ENCODE results near the gene A1CF.
"Not testable (repeated sequence)": the region's sequence is repeated elsewhere in the genome, so short reads cannot be mapped to it uniquely, and the experiment has no call there.

The A1CF gene

DNA sequence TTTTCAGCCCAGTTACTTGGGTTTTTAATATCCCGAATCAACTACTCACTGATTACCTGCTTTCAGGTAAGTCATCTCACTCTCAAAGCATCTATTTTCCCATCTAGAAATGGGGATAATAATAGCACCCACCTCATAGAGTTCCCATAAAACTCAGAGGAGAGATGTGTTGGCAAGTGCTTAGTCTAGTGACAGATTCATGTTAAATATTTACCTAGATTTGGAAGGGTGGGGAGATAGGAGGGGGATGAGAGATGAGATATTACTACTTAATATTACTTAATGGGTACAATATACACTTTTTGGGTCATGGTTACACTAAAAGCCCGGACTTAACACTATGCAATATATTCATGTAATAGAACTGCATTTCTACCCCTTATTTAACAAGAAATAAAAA lies 7.0 kb upstream of the A1CF start:
- TF ChIP-seq CTCF (IDR thresholded peaks at IDR 0.05; ENCODE audit: low read depth, low read length, missing control alignments), result no peak
- no peak overlapping the region for H3K4me3 ChIP-seq (ENCODE audit: low read depth, low read length)
- no peak for DNase-seq (ENCODE audit: low read depth)

DNA sequence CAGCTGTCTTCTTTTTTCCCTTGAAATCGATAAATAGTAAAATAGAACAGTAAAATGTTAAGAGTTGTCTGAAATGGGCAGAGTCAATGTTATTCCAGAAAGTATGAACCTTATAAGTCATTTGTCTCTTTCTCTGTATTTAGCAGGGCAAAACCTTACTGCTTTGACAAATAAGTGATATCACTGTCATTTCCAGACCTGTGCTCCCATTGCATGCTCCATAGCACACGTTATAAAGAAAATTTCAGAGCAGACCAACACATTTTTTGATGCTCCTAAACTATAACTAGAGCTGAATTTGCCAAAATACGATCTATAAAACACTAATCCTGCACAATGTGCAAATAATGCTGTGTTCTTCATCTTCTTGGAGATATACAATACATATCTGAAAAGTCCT lies 1.1 kb downstream of the A1CF start:
- no peak for DNase-seq (ENCODE audit: low read depth)
- TF ChIP-seq CTCF (IDR thresholded peaks at IDR 0.05; ENCODE audit: low read depth, low read length, missing control alignments), result no peak

DNA sequence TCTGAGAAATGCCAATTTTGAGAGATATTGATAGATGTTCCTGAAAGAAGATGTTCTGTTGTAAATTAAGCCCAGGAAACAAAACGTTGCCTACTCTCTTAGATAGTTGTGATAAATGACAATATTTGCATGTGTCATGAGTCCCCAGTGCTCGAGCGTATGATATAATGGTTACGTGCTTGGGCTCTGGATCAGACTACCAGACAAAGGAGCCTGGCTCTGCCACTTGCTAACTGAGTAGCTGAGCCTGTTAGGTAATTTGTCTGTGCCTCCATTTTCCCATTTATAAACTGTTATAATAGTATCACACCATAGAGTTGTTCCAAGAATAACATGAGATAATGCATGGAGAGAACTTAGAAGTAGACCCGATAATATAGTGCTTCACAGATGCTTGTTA lies 1.8 kb downstream of the A1CF start:
- no peak for TF ChIP-seq CTCF (IDR thresholded peaks at IDR 0.05; ENCODE audit: low read depth, low read length, missing control alignments)
- DNase-seq (ENCODE audit: low read depth), result no peak
- H3K4me3 ChIP-seq (ENCODE audit: low read depth, low read length), result no peak overlapping the region

More for the DNA sequence above, 1.1 kb downstream of the A1CF start:
- no peak overlapping the region for H3K4me3 ChIP-seq (ENCODE audit: low read depth, low read length)

DNA sequence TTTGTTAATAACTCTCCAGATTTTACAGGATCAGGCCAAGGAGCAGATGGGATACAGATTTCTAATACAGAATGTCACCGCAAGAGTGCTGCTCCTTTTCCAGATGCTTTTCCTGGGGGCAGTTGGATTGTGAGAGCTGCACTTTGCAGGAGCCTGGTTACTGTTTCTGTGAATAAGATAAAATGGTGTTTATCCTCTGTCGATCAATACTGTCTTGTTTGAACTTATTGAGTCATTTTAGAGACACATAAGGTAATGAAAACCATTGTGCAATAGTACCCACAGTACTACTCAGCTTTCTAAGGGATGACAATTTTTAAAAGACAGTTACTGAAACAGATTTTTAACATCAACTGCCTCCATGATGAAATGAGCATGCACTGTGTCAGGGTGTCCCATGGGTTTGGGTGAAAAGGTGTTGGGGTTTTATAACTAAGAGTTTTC lies 2.9 kb downstream of the A1CF start:
- H3K4me3 ChIP-seq (ENCODE audit: low read depth, low read length), result no peak overlapping the region
- no peak for TF ChIP-seq CTCF (IDR thresholded peaks at IDR 0.05; ENCODE audit: low read depth, low read length, missing control alignments)

GRCh38 chr10:50881046-50881445 lies 4.4 kb downstream of the A1CF start:
- H3K4me3 ChIP-seq (ENCODE audit: low read depth, low read length); DNase-seq (ENCODE audit: low read depth): not testable (repeated sequence)

More for the DNA sequence above, 2.9 kb downstream of the A1CF start:
- no peak for DNase-seq (ENCODE audit: low read depth)

DNA sequence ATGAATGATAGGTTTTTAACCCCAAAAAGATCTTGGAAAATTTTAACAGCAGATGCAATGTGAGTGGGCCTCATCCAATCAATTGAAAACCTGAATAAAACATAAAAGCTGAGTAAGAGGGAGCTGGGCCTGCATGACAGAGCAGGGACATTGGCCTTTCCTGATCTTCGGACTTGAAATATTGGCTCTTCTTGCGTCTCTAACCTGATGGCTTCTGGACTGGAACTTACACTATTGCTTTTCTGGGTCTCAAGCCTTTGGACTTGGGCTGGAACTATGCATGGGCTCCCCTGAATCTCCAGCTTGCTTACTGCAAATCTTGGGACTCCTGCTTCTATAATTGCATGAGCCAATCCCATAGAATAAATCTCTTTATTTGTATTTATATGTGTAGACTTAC lies 9.0 kb downstream of the A1CF start:
- DNase-seq (ENCODE audit: low read depth), result no peak
- TF ChIP-seq CTCF (IDR thresholded peaks at IDR 0.05; ENCODE audit: low read depth, low read length, missing control alignments), result no peak
- H3K4me3 ChIP-seq (ENCODE audit: low read depth, low read length), result no peak overlapping the region

DNA sequence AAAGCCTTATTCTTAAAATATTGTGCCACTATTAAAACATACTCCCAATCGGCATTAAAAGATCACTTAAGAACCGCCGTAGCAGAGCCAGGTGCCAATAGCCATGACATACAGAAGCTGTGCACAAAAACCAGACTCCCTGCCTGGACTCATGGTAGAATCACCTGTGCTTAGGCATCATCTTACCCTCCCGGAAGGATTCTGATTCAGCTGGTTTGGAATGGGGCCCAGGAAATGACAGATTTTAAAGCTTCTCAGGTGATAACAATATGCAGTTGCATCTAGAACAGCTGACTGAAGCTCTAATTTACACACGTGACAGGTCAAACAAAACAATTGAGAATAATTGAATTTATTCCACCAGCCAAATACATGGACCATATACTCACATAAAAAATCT lies 10.7 kb downstream of the A1CF start:
- DNase-seq (ENCODE audit: low read depth), result no peak
- TF ChIP-seq CTCF (IDR thresholded peaks at IDR 0.05; ENCODE audit: low read depth, low read length, missing control alignments), result no peak
- H3K4me3 ChIP-seq (ENCODE audit: low read depth, low read length), result no peak overlapping the region

DNA sequence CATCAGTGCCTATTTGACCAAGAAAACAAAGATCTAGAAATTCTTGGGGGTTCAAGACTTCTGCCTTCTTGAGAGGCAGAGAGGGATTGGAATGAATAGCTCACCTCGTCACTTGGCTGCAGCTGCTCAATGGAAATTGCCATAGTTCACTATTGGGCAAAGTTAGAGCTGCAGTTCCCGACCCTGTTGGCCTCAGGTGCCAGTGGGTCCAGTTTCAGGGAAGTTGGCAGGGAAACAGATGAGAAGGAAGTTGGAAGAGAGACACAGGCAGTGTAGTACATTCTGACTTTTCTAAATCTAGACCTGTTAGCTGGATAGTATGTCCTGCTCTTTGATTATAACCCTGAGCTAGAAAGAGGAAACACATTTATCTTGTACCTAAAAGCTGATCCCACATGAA lies 19.1 kb downstream of the A1CF start:
- no peak overlapping the region for H3K4me3 ChIP-seq (ENCODE audit: low read depth, low read length)
- no peak for DNase-seq (ENCODE audit: low read depth)
- no peak for TF ChIP-seq CTCF (IDR thresholded peaks at IDR 0.05; ENCODE audit: low read depth, low read length, missing control alignments)
